ENCODE results near the gene KCTD1. TPM values are rescaled to one million over a fixed set of nuclear protein-coding genes. Genes with fewer than 3 reads are reported as not detected.

Gene KCTD1
- total and polyA plus RNA-seq, 2 of the 8 experiments (the other 6 are each of a cell fraction or from before 2014, with no cell fraction given): 7.7 to 14.0 TPM

- H3K4me1 ChIP-seq (replicated peaks in 1 of 4; ENCODE audit: control insufficient read depth in 3 of 4, insufficient read depth in 4 of 4, low read length in 3 of 4): no peaks in the 10 kb centered on the region
- H2BK12ac ChIP-seq (ENCODE audit: low read depth, low read length): no peak overlapping the region
- no peak overlapping the region for H3K27ac ChIP-seq (ENCODE audit: low read depth, low read length)
- H3K23ac ChIP-seq (ENCODE audit: insufficient read length): no peak overlapping the region
- no peak overlapping the region for H2AFZ ChIP-seq (ENCODE audit: low read length)
- no peaks in the 10 kb centered on the region for H3K9me3 ChIP-seq (ENCODE audit: insufficient read depth in 2 of 2, low read depth in 1 of 2, low read length in 1 of 2)
- H4K20me1 ChIP-seq (replicated peaks in 1 of 2; ENCODE audit: control insufficient read depth in 1 of 2, insufficient read depth in 2 of 2, low read length in 2 of 2): peaks cover 0 to 2% of the 10 kb centered on the region in 2 experiments
- no peak overlapping the region for H3K9ac ChIP-seq (replicated peaks in 1 of 4; ENCODE audit: extremely low read depth in 1 of 4, low read depth in 3 of 4, low read length in 3 of 4)
- no peak overlapping the region for H2BK5ac ChIP-seq (ENCODE audit: low read depth, low read length)
- FAIRE-seq (no peak), DNase-seq (ENCODE audit: low read depth in 1 of 2, low spot score in 2 of 2) (no peak)
- ChIA-PET POLR2A (ENCODE audit: partially characterized antibody) (no interaction called here), CTCF (ENCODE audit: partially characterized antibody) (interaction anchor here (0.9 kb wide), 1 partner anchor 70 kb away, joined by 3 read pairs; no protein-coding TSS in a partner anchor)
- H3K18ac ChIP-seq (ENCODE audit: extremely low read depth, low read length): no peak overlapping the region
- no peak overlapping the region for H2BK20ac ChIP-seq (ENCODE audit: low read length)
- H3K23me2 ChIP-seq (ENCODE audit: low read depth, low read length): no peaks in the 10 kb centered on the region
- 92% methylated on average over 2 of the region's 2 CpGs; no CpG with 5 or more reads in 1 of the 2 experiments for WGBS, 2 experiments (ENCODE audit: extremely low coverage in 1 of 2, insufficient coverage in 1 of 2, insufficient read length in 1 of 2, insufficient replicate concordance in 2 of 2, low coverage in 1 of 2, low lambda C conversion rate in 2 of 2, missing lambda C conversion rate in 1 of 2)
- no peaks in the 10 kb centered on the region; a peak in 1 of 8 replicates for H3K36me3 ChIP-seq (ENCODE audit: control insufficient read depth in 2 of 4, insufficient read depth in 4 of 4, low read length in 3 of 4)
- TF ChIP-seq USF2 (IDR thresholded peaks at IDR 0.05; ENCODE audit: low read length) (no peak), ATF2 (IDR thresholded peaks at IDR 0.05; ENCODE audit: low read length) (no peak), GABPA (IDR thresholded peaks at IDR 0.05; ENCODE audit: borderline replicate concordance, insufficient read depth, low read length) (no peak), RAD21 (IDR thresholded peaks at IDR 0.05 in 1 of 2, conservative IDR thresholded peaks at IDR 0.05 in 1 of 2; ENCODE audit: low read depth in 2 of 2, low read length in 2 of 2) (no peak), SIN3A (conservative IDR thresholded peaks at IDR 0.05 in 1 of 2, IDR thresholded peaks at IDR 0.05 in 1 of 2; ENCODE audit: low read depth in 1 of 2, low read length in 2 of 2) (no peak)
- no peak overlapping the region for H2AK5ac ChIP-seq (ENCODE audit: low read depth, low read length)
- H3K4ac ChIP-seq (replicated peaks; ENCODE audit: insufficient read length, low read depth, low read length): no peak overlapping the region
- no peak overlapping the region for H4K91ac ChIP-seq (replicated peaks; ENCODE audit: insufficient read length, low read length)
- no peak overlapping the region for H3K4me3 ChIP-seq (ENCODE audit: extremely low read depth in 1 of 4, insufficient read depth in 2 of 4, low read depth in 3 of 4, low read length in 4 of 4)
- H2BK15ac ChIP-seq (ENCODE audit: low read length): no peak overlapping the region
- no peak overlapping the region for H3K4me2 ChIP-seq (ENCODE audit: insufficient read depth in 1 of 2, low read depth in 2 of 2, low read length in 2 of 2)
- H3K79me1 ChIP-seq (ENCODE audit: low read depth, low read length): no peaks in the 10 kb centered on the region; the same call in 1 of the 2 replicates
- no peaks in the 10 kb centered on the region for H3K27me3 ChIP-seq (replicated peaks in 1 of 4; ENCODE audit: control insufficient read depth in 3 of 4, extremely low read depth in 1 of 4, insufficient read depth in 3 of 4, low read length in 3 of 4)
- H4K8ac ChIP-seq (ENCODE audit: extremely low read depth, insufficient read depth, low read length): no peak overlapping the region
- no peak overlapping the region for H4K5ac ChIP-seq (ENCODE audit: insufficient read length, low read depth, low read length)
- no peak overlapping the region for H3K14ac ChIP-seq (ENCODE audit: insufficient read length)
- no peak overlapping the region for H3K56ac ChIP-seq (replicated peaks; ENCODE audit: insufficient read length, low read depth, low read length)
- H3K79me2 ChIP-seq (ENCODE audit: control insufficient read depth in 1 of 2, insufficient read depth in 2 of 2, low read length in 2 of 2): peaks cover 0 to 20% of the 10 kb centered on the region in 2 experiments; a peak in 1 of 4 replicates
- no peak overlapping the region for H2BK120ac ChIP-seq (replicated peaks; ENCODE audit: low read depth, low read length)
Observed at GRCh38 chr18:26538524-26538923, 9.8 kb downstream of the KCTD1 start.

Measured in H1 (cell line).